D721Med (cell line): ENCODE measurements around the gene SLC25A44.
A peak's percentile ranks its signal among the peaks of the same experiment; 100 is the strongest.
"Not testable (repeated sequence)": the region's sequence is repeated elsewhere in the genome, so short reads cannot be mapped to it uniquely, and the experiment has no call there.

ENCODE experiments used
- DNase-seq: peaks from one replicate; pipeline ENCODE4 v3.0.0; 2011; ENCODE audit warnings: low spot score; ENCODE audit not compliant: insufficient read length
- FAIRE-seq: peaks from 2 replicates; lab custom pipeline; 2011; peaks lifted over from hg19 to GRCh38; lab: Jason Lieb, UNC
- TF ChIP-seq, protein P1 (sequence below): IDR thresholded peaks from 2 replicates; pipeline ENCODE4 v1.5.1; 2012; ENCODE audit warnings: mild to moderate bottlenecking, control low read depth; ENCODE audit not compliant: insufficient read depth; ENCODE audit errors: missing control alignments

Gene SLC25A44

DNA sequence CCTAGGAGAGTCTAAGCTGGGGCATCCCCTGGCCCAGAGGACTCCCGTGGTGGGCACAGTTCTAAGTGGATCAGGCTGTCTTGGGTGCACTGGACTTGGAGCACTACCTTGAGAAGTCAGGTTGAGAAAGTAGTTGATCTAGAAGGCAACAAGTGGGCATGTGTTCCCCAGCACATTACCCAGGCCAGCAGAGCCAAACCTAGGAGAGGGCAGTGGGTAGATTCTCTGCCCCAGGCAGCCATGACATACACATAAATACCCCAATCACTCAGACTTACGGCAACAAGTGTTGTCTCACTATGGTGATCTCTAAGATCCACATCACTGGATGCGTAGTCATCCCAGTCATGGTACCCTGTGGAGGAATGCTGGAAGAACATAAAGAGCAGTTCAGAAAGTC is 17.3 kb downstream of the SLC25A44 start:
- DNase-seq (no peak), FAIRE-seq (no peak)

DNA sequence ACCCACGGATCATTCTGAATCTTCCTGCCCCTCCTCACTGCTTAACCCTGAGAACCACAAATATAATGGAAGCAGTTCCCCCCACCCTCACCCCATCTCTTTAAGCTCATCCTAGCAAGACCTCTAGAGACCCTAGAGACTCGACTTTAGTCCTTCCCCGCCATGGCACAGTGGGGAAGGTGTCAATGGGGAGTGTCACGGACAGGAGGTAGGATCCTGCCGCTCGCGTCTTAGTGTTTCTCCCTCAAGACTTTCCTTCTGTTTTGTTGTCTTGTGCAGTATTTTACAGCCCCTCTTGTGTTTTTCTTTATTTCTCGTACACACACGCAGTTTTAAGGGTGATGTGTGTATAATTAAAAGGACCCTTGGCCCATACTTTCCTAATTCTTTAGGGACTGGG is 18.2 kb downstream of the SLC25A44 start:
- TF ChIP-seq, protein P1, sequence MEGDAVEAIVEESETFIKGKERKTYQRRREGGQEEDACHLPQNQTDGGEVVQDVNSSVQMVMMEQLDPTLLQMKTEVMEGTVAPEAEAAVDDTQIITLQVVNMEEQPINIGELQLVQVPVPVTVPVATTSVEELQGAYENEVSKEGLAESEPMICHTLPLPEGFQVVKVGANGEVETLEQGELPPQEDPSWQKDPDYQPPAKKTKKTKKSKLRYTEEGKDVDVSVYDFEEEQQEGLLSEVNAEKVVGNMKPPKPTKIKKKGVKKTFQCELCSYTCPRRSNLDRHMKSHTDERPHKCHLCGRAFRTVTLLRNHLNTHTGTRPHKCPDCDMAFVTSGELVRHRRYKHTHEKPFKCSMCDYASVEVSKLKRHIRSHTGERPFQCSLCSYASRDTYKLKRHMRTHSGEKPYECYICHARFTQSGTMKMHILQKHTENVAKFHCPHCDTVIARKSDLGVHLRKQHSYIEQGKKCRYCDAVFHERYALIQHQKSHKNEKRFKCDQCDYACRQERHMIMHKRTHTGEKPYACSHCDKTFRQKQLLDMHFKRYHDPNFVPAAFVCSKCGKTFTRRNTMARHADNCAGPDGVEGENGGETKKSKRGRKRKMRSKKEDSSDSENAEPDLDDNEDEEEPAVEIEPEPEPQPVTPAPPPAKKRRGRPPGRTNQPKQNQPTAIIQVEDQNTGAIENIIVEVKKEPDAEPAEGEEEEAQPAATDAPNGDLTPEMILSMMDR: no peak
- DNase-seq: no peak
- no peak for FAIRE-seq

More for the DNA sequence above, 17.3 kb downstream of the SLC25A44 start:
- TF ChIP-seq, protein P1: no peak

DNA sequence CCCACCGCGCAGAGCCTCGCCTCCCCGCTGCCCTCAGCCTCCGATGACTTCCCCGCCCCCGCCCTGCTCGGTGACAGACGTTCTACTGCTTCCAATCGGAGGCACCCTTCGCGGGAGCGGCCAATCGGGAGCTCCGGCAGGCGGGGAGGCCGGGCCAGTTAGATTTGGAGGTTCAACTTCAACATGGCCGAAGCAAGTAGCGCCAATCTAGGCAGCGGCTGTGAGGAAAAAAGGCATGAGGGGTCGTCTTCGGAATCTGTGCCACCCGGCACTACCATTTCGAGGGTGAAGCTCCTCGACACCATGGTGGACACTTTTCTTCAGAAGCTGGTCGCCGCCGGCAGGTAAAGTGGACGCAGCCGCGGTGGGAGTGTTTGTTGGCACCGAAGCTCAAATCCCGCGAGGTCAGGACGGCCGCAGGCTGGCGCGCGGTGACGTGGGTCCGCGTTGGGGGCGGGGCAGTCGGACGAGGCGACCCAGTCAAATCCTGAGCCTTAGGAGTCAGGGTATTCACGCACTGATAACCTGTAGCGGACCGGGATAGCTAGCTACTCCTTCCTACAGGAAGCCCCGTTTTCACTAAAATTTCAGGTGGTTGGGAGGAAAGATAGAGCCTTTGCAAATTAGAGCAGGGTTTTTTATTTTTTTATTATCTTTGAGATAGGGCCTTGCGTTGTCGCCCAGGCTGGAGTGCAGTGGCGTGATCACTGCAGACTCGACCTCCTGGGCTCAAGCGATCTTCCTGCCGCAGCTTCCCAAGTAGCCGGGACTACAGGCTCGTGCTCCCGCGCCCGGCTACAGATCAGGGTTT is 19.1 kb downstream of the SLC25A44 start, which contains the start of gene PMF1:
Gene PMF1, plus strand, starts transcription at position 175 of the 811 bp plus-strand sequence. Its CDS starts 9 bp downstream, at position 184.
- TF ChIP-seq, protein P1: no peak
- DNase-seq (peak; percentile 100), FAIRE-seq (no peak)

DNA sequence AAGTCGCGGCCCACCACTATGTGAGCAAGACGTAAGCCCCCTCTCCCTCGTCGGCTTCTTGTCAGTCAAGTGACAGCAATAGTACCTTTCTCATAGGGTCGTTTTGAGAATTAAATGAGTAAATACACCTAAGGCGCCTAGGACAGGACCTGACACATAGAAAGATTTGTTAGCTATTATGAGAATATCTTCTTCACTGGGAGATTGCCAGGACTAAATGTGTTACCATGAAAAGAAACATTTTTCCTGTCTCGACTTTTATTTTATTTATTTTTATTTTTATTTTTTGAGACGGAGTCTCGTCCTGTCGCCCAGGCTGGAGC is 19.7 kb downstream of the SLC25A44 start:
- TF ChIP-seq, protein P1: no peak
- DNase-seq: no peak
- FAIRE-seq: no peak

DNA sequence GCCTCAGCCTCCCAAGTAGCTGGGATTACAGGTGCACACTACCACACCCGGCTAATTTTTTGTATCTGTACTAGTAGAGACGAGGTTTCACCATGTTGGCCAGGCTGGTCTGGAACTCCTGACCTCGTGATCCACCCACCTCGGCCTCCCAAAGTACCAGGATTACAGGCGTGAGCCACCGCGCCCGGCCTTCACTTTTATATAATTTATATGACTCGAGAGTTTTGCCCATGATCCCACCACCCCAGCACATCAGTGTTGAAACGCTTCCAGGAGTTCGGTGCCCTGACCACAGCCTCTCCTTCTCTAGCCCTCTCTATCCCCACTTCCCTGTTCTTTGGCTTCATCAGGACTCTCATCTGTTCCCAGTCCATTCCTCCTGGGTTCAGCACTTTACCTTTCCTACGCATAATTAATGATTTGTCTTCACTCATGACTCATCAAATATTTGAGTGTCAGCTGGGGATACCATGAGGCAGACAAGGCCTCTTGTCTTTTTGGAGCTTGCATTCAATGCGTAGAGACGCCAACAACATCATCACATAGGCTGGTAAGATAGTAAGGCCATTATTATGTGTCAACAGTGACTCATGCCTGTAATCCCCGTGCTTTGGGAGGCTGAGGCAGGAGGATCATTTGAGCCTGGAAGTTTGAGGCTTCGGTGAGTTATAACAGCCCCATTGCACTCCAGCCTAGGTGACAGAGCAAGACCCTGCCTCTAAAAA is 20.3 kb downstream of the SLC25A44 start:
- no peak for DNase-seq
- TF ChIP-seq, protein P1: no peak
- no peak for FAIRE-seq

DNA sequence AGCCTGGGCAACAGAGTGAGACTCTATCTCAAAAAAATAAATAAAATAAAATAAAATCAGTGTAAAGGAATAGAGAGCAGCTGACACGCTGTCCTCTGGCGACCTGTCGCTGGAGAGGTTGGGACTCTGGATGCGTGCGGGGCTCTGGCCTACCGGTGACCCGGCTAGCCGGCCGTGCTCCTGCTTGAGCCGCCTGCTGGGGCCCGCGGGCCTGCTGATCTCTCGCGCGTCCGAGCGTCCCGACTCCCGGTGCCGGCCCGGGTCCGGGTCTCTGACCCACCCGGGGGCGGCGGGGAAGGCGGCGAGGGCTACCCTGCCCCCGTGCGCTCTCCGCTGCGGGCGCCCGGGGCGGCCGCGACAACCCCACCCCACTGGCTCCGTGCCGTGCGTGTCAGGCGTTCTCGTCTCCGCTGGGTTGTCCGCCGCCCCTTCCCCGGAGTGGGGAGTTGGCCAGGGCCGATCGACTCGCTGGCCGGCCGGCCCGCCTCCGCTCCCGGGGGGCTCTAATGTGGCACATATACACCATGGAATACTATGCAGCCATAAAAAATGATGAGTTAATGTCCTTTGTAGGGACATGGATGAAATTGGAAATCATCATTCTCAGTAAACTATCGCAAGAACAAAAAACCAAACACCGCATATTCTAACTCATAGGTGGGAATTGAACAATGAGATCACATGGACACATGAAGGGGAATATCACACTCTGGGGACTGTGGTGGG is 22.6 kb downstream of the SLC25A44 start:
- FAIRE-seq, DNase-seq: not testable (repeated sequence)

DNA sequence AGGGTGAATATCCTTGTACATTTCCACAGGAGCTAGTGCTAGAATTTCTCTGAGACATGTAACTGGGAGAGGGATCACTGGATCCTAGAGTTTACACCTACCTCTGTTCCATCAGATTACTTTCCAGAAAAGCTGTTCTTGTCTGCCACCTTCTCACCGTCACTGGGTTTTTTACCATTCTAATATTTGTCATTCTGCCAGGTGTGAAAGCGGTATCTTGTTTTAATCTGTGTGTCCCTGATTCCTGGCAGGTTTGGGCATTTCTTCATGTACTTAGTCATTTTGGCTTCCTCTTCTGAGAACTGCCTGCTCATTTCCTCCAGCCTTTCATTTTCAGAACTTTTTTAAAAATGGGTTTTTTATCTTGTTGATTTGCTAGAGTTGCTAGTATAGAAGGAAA is 24.0 kb downstream of the SLC25A44 start:
- FAIRE-seq (no peak), DNase-seq (no peak)
- TF ChIP-seq, protein P1: no peak
